ENCODE results near the gene GLI3.

GRCh38 chr7:42203336-42203735 lies 33.7 kb downstream of the GLI3 start:
- TF ChIP-seq EZH2phosphoT487 (IDR thresholded peaks at IDR 0.05; ENCODE audit: insufficient read depth, low read depth) (no peak), EZH2 (IDR thresholded peaks at IDR 0.05; ENCODE audit: insufficient read depth, poor library complexity, severe bottlenecking) (no peak)

Measured in GM23248 (cell line).